ENCODE results near the gene ZC3H6.

ZC3H6 gene

DNA sequence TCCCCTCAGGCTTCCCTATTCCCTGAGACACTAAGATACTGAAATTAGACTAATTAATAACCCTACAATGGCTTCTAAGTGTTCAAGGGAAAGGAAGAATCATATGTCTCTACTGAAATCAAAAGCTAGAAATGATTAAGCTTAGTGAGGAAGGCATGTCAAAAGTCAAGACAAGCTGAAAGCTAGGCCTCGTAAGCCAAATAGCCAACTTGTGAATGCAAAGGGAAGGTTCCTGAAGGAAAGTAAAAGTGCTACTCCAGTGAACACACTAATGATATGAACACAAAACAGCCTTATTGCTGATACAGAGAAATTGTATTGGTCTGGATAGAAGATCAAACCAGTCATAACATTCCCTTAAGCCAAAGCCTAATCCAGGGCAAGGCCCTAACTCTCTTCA, 30.5 kb upstream of the ZC3H6 start:
- in situ Hi-C loops (cut with MboI; ENCODE audit: low sequenced_read_pairs, unreplicated experiment) = no loop called here
- TF ChIP-seq, protein P1, sequence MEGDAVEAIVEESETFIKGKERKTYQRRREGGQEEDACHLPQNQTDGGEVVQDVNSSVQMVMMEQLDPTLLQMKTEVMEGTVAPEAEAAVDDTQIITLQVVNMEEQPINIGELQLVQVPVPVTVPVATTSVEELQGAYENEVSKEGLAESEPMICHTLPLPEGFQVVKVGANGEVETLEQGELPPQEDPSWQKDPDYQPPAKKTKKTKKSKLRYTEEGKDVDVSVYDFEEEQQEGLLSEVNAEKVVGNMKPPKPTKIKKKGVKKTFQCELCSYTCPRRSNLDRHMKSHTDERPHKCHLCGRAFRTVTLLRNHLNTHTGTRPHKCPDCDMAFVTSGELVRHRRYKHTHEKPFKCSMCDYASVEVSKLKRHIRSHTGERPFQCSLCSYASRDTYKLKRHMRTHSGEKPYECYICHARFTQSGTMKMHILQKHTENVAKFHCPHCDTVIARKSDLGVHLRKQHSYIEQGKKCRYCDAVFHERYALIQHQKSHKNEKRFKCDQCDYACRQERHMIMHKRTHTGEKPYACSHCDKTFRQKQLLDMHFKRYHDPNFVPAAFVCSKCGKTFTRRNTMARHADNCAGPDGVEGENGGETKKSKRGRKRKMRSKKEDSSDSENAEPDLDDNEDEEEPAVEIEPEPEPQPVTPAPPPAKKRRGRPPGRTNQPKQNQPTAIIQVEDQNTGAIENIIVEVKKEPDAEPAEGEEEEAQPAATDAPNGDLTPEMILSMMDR (IDR thresholded peaks at IDR 0.05; ENCODE audit: borderline replicate concordance, control extremely low read depth, extremely low read depth, insufficient read depth, missing control alignments) = no peak
- DNase-seq (ENCODE audit: low spot score) = no peak

DNA sequence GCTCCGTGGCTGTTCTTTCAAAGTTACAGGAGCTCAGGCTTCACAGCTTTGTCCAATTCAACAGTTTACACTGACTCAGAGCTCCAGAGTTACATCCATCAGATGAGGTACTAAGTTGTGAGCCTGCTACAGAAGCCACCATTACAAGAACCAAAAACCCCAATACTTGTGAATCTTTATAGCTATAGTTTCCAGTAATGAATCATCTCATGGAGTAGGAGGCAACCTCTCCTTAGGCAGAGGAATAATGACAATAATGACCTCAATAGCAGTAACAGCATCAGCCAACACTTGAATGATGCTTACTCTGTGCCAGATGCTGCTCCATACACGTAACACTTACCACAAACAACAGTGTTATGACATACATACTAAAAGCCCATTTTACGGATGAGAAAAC, 24.1 kb upstream of the ZC3H6 start:
- in situ Hi-C loops (cut with MboI; ENCODE audit: low sequenced_read_pairs, unreplicated experiment) = no loop called here

DNA sequence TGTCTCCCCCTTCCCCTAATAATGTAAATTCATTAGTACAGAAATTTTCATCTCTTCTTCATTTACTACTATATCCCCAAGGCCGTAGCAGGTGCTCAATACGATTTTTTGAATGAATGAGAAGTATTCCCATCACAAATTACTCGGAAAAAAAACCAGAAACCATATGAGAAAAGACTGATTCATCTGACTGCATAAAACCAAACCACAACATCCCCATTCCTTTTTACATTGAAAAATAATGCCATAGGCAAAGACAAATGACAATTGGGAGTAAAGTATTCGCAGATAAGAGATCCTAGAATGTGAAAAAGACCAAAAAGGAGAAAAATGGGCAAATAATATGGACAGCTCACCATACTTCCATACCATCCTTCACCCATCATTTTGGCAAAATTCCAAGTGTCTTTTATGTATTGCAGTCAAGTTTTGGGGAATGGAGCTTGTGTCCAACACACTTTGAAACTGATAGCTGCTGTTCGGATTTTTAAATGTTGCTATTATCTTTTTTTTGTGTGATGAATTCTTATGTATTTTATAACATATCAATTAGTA, 22.1 kb upstream of the ZC3H6 start:
- in situ Hi-C loops (cut with MboI; ENCODE audit: low sequenced_read_pairs, unreplicated experiment) = no loop called here
- TF ChIP-seq, protein P1 (IDR thresholded peaks at IDR 0.05; ENCODE audit: borderline replicate concordance, control extremely low read depth, extremely low read depth, insufficient read depth, missing control alignments) = no peak
- DNase-seq (ENCODE audit: low spot score) = no peak

More for the DNA sequence above, 24.1 kb upstream of the ZC3H6 start:
- TF ChIP-seq, protein P1 (IDR thresholded peaks at IDR 0.05; ENCODE audit: borderline replicate concordance, control extremely low read depth, extremely low read depth, insufficient read depth, missing control alignments) = no peak
- DNase-seq (ENCODE audit: low spot score) = no peak

DNA sequence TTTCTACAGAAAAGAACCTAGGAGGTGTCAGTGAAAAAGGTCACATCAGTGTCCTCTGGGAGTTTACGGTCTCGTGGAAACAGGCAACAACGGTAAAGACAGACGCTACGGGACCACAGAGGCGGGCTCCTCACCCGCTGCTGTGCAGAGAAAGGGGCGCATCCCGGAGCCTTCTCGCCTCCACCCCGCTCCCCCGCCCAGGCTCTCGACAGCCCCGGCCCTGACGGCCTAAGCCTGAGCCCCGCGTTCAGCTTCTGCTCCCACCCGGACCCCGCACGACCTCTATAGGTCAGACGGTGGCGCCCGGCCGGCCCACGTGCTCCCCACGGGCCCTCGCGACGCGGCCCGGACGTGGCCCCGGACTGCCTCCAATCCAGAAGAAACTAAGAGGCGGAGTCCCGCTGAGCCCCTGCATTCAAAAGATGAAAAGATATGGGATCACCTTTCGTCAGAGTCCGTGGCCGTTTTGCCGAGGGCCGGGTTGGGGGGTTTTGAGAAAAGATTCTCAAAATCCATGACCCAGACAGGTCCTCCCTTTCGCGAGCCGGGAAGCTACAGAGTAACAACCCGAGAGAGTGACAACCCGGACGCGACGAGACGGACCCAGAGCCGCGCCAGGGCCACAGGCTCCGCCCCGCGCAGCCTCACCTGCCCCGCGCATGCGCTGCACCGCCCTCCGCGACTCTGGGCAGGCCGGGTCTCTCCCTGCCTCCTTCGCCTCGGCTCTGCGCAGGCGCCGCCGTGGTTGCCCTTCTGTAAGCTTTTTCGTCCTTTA, 20.7 kb upstream of the ZC3H6 start, which contains the start of gene ZC3H8:
TSS of gene ZC3H8 (minus strand) at position 577 of the 775 bp plus-strand sequence. CDS start at position 516, 61 bp downstream.
- TF ChIP-seq, protein P1 (IDR thresholded peaks at IDR 0.05; ENCODE audit: borderline replicate concordance, control extremely low read depth, extremely low read depth, insufficient read depth, missing control alignments) = peak; percentile 28
- in situ Hi-C loops (cut with MboI; ENCODE audit: low sequenced_read_pairs, unreplicated experiment) = no loop called here
- peak; percentile 100 for DNase-seq (ENCODE audit: low spot score)

DNA sequence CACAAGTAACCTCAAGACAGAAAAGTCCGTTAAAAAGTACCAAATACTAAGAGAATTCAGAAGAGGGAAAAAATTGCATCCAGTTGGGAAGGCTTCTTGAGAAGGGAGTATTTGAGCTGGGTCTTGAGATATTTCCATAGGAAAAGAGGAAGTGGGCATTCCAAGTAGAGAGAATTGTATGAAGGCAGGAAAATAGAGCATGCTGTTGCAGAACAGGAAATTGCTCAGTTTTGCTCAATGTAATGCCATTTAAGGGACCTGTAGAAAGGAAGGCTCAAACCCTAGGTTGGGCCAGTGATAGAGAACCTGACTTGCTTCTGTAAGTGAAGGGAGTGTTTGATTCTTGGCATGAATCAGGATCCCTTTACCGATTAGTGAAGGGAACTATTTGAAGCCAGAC, 19.5 kb upstream of the ZC3H6 start:
- no peak for DNase-seq (ENCODE audit: low spot score)
- in situ Hi-C loops (cut with MboI; ENCODE audit: low sequenced_read_pairs, unreplicated experiment) = no loop called here
- TF ChIP-seq, protein P1 (IDR thresholded peaks at IDR 0.05; ENCODE audit: borderline replicate concordance, control extremely low read depth, extremely low read depth, insufficient read depth, missing control alignments) = no peak

DNA sequence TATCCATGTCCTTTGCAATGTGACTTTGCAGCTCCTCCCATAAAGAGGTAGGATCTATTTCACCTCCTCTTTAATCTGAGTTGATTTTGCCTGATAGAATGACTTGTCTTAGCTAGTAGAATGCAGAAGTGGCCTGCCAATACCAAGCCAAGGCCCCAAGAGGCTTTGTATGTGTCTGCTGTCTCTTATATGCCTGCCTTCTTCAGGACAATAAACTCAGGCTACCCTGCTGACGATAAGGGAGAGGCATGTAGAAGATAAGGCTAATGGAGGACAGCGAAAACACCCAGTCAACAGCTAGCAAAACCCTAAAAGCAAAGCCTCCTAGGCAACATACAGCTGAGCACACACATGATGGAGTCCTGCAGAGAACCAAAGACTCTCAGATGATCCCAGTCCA, 18.7 kb upstream of the ZC3H6 start:
- in situ Hi-C loops (cut with MboI; ENCODE audit: low sequenced_read_pairs, unreplicated experiment) = no loop called here
- DNase-seq (ENCODE audit: low spot score) = no peak
- TF ChIP-seq, protein P1 (IDR thresholded peaks at IDR 0.05; ENCODE audit: borderline replicate concordance, control extremely low read depth, extremely low read depth, insufficient read depth, missing control alignments) = no peak
